Hindlimb muscle (tissue), 1 donor: ENCODE results near the gene NANS. TPM values are rescaled to one million over a fixed set of nuclear protein-coding genes. Genes with fewer than 3 reads are reported as not detected.
"Not testable (repeated sequence)": the region's sequence is repeated elsewhere in the genome, so short reads cannot be mapped to it uniquely, and the experiment has no call there.

Source experiments
- DNase-seq: peaks from one replicate; pipeline ENCODE4 v3.0.0-alpha.2; 2013
- polyA plus RNA-seq: library from polyadenylated mRNA; unstranded; fragments of 120-200 nt; gene quantifications from one replicate; pipeline ENCODE4 v1.2.1, GENCODE V29; 2013; ENCODE audit not compliant: insufficient read length

Gene NANS
- polyA plus RNA-seq, 1 donor: 27.9 TPM

DNA sequence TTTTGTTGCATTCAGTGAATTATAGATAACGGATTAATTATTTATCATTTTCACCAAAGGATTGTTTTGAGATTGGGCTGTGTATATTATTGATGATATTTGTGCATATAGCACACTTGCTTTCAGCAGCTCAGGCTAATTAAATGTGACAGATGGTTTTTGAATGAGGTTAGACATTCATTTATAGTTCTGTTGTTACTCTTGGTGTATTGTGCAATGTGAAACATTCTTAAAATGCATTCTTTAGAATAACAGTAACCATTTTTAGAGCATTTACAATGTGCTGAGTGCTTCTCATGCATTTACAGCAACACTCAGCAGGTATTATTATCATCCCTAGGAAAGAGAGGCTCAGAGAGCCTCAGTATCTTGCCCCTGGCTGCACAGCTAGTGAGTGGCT lies 23.8 kb downstream of the NANS start:
- DNase-seq: no peak

DNA sequence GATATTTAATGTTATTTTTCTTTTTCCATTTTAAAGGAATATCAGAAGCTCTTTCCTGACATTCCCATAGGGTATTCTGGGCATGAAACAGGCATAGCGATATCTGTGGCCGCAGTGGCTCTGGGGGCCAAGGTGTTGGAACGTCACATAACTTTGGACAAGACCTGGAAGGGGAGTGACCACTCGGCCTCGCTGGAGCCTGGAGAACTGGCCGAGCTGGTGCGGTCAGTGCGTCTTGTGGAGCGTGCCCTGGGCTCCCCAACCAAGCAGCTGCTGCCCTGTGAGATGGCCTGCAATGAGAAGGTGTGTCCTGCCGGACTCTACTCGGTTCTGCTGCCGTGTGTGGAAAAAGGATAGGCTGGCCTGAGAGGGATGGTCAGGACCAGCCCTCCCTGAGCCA lies 24.2 kb downstream of the NANS start:
- no peak for DNase-seq

DNA sequence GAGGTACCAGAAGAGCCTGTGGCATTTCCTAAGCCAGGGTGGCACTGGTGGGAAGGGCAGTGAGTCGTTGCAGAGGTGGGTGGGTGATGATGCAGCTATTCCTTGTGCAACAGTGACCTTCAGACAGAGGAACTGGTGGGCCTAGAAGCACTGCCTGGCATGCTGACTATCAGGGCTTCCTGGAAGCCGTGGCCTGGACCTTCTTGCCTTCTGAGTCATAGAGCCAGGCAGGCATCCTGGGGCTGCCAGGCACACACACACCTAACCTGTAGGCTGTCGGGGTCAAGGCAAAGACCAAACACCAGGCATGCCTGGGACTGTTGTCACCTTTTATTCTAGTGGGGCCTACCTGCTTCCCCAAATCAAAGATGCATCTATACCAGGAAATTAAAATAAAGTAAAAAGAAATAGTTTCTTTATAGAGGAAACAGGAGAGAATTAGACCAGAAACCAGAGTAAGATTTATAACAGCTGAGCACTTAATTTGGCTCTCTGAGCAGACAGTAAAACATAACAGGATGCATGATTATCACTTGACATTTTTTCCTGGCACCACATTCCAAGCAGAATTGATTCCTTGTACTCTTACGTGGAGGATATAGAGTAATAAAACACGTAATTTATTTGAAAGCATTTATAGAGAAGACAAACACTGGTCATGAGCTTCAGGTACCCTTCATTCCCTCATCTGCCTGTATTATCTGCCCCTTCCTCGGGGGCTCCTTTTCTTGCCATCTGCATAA lies 25.1 kb downstream of the NANS start:
- DNase-seq: no peak

DNA sequence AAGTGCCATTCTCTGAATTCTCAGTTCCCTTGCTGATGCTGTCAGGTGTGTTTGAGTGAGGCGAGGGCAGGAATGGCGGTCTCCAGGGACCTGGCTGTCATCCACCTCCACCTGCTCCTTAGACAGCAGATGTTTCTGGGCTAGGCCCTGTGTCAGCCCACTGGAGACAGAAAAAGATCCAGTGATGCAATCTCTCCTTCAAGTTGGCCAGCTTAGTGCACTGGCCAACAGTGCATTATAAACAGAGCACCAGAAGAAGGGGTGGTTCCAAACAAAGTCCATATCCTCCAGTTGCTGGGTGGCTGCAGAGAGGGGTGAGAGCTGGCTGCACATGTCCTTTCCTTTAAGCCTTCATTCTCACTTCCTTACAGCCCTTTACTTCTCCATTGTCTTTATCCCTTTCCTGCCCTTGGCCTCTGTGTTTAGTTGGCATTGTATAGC lies 26.5 kb downstream of the NANS start:
- no peak for DNase-seq

DNA sequence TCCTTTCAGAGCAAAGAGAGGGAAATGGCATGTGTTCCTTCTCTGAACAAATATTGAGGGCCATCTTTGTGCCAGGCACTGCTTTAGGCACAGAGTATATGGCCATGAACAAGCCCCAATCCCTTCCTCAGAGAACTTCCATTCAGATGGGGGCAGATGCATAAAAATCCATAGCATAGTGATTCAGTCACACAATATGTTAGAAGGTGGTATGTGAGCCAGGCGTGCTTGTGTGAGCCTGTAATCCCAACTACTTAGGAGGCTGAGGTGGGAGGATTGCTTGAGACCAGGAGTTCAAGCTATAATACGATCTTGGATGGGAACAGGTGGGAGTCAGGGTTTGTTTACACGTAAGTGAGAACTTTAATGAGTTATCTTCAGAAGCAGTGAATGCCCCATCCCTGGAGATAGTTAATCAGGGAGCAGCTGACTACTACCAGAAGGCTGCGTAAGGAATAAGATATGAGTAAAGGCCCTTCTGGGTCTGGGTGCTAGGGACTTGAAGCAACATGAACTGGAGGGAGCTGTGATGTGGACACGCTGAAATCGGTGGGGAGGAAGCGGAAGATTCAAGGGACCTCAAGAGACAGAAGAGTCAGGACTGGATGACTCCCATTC lies 27.1 kb downstream of the NANS start:
- no peak for DNase-seq

DNA sequence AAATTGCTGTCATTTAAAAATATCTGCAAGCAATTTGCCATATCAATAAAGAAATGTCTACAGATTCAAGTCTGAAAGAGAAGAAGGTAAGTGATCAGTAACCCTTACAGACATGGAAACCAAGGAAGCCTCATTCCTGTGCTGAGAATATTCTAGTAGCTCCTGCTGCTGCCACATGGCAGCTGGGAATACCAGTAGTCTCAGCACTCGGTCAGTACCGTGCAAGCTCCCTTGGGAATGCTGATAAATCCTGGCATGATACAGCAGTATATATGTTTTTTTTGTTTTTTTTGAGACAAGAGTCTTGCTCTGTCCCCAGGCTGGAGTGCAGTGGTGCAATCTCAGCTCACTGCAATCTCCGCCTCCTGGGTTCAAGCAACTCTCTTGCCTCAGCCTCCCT lies 27.9 kb downstream of the NANS start:
- no peak for DNase-seq

DNA sequence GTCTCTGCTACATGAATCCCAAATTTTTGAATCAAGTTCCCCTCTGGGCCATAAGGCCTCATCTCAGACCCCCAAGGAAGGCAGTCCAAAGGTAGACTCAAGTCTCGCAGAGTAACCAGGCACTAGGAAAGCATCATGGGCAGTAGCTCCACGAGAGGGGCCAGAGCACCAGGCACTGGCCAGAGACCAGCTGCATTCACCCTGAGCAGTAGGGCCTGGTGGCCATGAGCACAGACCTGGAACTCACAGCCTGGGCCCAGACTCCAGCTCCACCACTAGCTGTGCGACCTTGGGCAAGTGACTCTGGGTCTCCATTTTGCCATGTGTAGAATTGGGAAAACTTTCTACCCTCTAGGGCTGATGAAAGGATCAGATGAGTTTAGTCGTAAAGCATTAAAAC lies 28.5 kb downstream of the NANS start:
- DNase-seq: no peak

DNA sequence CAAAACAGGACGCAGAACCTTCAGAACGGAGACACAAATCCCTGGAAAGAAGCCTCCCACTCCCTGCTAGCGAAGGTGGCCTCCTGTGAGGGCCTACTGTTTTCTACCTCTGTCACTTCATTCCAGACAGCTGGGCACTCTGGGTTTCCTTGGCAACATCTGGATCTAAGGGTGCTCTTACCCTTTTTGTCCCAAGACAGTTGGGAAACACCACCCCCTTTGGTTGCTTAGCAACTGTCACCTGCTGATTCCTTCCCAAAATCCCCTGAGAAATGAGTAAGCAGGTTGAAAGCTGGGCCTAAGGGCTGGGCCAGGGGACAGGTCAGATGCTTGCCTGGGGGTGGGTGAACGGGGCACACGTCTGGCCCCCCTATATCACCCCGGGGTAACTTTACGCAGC lies 29.4 kb downstream of the NANS start:
- no peak for DNase-seq

DNA sequence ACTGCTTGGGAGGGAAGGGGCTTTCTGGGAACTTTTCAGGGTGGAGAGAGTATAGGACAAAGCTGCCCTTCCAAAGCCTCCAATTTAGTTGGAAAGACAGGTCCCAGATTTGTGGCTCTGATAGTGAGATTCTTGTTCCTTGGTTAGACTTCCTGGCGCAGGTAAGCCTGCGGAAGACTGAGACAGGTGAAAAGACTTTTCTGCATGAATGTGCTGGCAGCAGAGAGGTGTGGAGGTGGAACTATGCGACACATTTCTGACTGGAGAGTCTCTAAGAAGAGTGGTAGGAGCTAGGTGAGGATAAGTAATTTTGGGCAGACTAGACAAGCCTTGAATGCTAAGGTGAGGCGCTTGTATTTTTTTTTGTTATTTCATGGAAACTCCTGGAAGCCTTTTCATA lies 29.9 kb downstream of the NANS start:
- no peak for DNase-seq

DNA sequence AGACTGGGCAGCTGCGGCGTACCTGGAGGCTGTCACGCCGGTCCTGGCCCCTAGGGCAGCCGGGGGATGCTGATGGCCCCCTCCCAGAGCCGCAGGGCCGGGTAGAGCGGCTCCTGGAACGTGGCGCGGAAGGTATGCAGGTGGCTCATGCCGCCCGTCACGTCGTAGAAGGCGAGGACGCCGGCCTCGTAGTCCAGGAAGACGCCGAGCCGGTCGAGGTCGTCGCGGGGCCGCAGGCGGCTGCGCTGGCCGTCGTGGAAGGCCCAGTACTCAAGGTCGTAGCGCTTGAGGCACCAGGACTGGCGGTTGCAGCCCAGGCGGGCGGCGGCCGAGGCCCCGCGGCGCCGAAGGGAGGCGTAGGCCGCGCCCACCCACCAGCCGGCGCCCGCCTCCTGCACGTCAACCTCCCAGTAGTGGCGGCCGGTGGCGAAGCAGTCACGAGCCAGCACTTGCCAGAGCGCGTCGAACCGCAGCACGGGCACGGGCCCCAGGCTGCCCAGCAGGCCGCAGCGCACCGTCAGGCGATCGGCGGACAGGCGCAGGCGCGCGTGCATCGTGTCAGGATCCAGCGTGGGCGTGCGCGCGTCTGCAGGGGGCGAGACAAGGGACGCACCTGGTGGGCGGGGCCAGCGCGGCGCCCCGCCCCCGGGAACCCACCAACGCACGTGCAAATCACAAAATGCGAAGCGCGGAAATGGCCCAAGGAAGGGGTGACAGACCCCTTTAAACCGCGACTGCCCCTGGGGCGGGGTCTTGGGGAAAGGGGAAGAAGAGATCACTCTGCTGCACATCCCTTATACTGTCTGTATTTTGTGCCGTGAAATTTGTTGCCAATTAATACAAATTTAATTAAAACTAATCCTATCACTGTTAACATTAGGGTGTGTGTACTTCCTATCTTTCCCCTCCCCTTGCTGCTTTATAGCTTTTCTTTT lies 31.2 kb downstream of the NANS start:
- DNase-seq: peak; percentile 54

DNA sequence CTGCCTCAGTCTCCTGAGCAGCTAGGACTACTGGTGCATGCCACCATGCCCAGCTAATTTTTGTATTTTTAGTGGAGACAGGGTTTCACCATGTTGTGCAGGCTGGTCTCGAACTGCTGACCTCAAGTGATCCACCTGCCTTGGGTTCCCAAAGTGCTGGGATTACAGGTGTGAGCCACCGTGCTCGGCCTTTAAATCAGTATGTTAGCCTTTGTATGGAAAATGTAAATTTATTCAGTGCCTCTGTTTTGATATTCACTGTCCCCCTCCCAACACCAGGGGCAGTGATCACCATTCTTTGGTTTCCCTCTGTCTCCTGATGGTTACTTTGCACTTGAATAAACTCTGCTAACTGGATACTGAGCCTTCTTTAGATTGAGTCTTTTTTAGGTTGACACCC lies 34.1 kb downstream of the NANS start:
- DNase-seq: not testable (repeated sequence)

DNA sequence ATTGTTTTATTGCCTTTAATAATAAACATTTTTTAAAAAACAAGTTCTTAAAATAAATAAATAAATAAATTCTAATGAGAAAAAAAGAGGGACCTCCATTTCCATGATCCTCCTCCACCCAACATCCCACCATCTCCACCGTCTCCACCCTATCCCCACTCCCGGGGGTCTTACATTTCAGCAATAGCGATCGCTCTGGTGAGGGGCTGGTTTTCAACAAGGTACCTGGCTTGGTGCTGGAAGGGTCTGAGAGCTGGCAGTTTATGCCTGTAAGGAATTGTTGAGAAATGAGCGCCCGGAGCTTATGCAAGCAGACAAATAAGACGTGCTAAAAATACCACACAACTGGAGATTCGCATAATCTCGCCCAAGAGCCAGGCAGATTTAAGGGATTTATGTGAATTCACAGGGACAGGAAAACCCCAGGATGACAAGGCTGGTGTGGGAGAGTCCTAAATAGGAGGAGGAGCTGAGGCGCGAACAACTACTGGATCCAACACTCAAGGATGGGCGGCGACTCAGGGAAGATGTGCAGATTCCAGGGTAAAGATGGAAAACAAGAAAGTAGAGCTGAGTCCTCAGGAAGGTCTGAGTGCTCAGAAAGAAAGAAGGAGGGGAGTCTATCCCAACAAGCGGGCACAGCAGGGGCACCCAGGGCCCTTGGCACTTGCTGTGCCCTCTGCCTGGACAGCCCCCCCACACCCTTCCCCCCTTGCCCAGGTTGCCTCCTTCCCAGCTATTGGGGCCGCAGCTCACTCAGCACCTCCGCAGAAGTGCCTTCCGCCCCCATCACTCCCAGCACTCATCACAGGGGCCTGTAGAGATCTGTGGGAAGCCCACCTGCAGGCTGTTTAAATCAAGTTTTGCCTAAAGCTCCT lies 35.4 kb downstream of the NANS start:
- no peak for DNase-seq

DNA sequence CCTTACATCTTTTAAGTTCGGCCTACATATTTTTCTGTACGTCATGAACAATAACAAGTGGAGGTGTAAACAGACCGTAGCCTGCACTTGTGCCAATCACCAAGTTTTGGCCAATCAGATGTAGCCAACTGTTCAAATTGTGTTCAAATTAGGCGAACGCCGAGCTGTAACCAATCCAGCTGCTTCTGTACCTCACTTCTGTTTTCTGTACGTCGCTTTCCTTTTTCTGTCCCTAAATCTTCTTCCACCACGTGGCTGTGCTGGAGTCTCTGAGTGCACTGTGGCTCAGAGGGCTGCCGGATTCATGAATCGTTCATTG lies 36.0 kb downstream of the NANS start:
- no peak for DNase-seq

DNA sequence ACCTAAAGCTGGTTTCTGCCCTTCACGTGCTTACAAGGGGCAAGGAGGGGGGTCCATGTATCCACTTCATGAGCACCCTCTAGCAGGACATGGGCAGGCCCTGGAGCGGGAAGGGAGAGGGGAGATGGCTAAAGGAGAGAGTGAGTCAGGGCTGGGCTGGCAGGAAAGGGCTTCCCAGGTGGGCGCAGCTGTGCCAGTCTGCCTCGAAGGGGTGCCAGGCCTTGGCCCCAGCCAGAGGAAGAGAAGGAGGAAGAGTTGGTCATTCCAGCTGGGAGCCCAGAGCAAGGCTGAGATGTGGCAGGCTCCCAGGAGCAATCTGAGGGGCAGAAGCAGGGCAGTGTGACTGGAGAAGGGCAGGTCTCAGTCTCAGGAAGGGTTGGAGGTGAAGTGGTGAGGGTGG lies 37.8 kb downstream of the NANS start:
- DNase-seq: no peak

DNA sequence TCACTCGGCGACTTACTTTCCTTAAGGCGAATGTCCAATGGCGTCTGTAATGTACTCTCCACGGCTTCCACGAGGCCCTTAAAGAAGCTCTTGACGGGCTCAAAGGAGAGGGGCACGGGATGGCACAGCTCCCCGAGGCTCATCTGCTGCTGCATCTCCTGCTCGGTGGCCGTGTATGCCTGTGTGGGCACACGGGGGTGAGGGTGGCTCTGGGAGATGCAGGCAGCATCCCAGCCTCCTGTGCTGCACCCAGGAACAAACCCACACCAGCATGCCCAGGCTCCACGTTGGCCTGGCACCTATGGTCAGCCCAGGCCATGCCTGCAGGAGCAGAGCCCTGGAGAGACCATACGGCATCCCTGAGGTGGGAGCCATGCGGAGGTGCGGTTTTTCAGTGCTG lies 38.3 kb downstream of the NANS start:
- no peak for DNase-seq

DNA sequence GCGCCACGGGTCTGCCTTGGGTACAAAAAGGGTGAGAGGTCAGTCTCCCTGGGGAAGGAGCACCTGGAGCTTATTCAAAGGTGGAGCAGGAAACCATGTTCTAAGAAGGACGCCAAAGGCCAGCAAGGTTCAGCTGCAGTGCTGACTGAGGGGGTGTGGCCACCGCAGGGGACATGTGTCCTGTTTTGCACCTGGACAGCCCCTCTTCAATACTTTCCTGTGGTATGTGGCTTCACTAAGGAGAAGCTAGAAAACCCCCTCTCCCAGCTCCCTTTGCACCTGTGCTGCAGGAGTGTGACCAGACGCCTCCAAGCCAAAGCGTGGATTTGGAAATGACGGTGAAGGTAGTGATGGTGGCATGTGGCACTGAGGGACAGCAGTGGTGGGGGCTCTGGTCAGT lies 38.9 kb downstream of the NANS start:
- no peak for DNase-seq

DNA sequence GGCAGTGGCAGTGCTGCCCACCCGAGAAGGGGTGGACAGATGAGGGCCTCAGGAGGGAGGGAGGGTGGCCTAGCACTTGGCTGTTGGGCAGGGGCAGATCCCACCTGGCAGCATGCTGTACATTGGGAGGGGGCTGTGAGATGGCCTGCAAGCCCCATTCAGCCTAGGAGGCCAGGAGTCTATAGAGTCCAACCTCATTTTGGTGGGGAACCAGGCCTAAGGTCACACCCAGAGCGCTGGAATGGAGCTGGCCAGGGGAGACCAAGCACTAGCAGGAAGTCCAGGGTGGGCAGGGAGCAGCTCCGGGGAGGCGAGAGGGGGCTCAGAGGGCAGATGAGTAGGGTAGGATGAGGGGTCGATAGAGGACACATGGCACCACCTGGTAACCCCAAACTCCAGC lies 39.6 kb downstream of the NANS start:
- no peak for DNase-seq

DNA sequence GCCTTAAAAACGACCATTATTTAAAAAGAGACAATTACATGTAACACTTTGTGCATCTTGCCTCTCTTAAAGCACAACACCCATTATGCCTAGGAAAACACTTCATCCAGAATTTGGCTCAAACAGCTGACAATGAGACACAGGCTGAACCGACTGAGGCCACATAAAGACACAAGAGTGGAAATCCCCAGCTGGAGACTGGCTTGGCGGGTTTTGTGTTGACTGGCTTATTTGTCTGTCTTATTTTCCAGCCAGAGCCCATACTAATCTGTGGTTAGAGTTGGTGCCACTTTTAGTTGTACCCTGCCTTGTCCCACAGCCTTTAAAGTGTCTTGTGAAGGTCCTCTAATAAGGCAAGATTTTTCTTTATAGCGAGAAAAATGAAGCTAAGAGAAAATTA lies 41.3 kb downstream of the NANS start:
- DNase-seq: no peak

DNA sequence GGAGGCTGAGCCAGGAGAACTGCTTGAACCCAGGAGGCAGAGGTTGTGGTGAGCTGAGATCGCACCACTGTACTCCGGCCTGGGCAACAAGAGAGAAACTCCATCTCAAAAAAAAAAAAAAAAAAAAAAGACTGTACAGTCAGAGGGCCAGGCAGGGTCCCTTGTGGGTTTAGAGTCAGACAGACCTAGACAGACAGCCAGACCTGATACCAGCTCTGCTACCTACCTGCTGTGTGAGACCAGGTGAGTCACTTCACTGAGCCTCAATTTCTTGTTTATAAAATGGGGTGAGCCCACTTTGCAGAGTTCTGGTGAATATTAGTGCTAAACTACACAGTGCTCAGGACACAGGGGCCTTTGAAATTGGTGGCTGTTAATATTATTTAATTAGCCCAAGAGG lies 42.8 kb downstream of the NANS start:
- no peak for DNase-seq

DNA sequence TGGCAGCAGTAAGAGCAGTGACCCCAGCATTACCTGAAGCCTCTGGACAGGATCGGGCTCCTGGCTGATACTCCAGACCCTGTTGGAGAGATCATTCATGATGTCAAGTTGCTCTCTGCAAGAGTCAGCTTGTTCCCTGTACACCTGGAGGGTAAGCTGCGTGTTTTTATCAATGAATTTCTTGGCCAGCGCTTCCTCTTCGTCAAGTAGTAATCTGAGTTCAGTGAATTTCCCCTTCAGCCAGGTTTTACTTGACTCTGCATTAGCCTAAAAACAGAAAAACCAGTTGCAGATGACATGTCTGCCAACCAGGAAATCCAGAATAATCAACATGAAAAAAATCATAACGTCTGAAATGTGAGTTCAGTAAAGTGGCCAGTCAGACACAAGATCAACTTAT lies 43.4 kb downstream of the NANS start:
- no peak for DNase-seq

DNA sequence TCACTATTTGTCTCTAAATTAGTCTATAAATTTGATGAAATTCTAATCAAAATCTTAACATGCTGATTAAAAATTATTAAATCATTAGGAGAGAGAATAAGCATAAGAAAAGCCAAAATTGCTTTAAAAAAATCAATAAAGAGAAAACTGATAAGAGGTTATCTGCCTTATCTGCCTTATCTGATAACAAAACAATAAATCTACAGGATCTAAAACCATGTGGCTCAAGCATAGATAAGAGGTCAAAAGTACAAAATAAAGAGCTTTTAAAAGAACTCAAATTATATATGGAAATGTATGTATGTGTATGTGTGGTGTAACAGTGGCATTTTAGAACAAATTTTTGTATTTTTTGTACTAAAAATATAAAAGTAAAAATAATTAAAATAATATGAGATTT lies 43.9 kb downstream of the NANS start:
- DNase-seq: no peak

DNA sequence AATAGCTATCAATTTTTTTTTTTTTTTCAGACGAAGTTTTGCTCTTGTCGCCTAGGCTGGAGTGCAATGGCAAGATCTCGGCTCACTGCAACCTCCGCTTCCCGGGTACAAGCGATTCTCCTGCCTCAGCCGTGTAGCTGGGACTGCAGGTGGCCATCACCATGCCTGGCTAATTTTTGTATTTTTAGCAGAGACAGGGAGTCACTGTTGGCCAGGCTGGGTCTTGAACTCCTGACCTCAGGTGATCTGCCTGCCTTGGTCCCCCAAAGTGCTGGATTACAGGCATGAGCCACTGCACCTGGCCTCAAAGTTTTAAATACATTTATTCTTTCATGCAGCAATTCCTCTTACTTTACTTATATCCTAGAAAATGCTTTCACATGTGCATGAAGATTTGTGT lies 44.9 kb downstream of the NANS start:
- DNase-seq: no peak

DNA sequence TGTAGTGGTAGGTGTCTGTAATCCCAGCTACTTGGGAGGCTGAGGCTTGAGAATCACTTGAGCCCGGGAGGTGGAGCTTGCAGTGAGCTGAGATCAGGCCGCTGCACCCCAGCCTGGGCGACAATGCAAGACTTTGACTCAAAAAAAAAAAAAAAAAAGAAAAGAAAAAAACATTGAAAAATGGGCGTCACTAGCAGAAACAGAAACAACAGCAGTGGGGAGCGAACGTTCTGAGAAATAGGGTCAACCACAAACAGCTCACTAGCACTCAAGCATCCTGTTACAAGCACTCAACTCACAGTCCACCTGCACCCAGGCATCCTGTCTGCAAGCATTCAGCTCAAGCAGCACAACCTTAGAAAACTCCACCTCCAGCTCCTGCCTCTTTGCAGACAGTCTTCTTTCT lies 45.3 kb downstream of the NANS start:
- no peak for DNase-seq
